ENCODE results near the gene ZNF160. TPM values are rescaled to one million over a fixed set of nuclear protein-coding genes. Genes with fewer than 3 reads are reported as not detected.
"Not testable (repeated sequence)": the region's sequence is repeated elsewhere in the genome, so short reads cannot be mapped to it uniquely, and the experiment has no call there.

Gene ZNF160
- polyA plus RNA-seq, 1 experiment: 9.0 TPM

DNA sequence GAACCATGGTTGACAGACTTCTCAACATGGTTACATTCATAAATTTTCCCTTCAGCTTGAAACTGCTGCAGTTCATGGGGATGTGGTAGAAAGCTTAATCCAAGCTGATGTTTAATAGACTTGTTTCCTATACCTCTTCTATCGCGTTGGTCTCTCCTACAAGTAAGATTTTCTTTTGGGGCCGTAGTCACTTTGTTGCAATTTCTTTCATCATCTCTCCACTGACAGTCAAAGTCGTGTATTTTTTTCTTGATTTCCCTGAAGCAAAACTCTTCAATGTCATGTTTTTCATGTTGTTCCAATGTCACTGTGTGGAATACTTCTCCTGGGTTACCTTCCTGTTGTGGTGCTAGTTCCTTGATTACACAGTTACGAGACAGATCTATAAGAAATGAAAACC lies 6.3 kb upstream of the ZNF160 start:
- DNase-seq (ENCODE audit: low read depth): no peak
- ChIA-PET POLR2A (no interaction called here), CTCF (no interaction called here)
- no peak overlapping the region for H3K4me3 ChIP-seq (ENCODE audit: low read depth, low read length)
- no peaks in the 10 kb centered on the region for H3K27me3 ChIP-seq (ENCODE audit: control insufficient read depth, insufficient read depth, low read length)
- no peaks in the 10 kb centered on the region for H3K36me3 ChIP-seq (ENCODE audit: control insufficient read depth, insufficient read depth, low read length)
- TF ChIP-seq, protein P1, sequence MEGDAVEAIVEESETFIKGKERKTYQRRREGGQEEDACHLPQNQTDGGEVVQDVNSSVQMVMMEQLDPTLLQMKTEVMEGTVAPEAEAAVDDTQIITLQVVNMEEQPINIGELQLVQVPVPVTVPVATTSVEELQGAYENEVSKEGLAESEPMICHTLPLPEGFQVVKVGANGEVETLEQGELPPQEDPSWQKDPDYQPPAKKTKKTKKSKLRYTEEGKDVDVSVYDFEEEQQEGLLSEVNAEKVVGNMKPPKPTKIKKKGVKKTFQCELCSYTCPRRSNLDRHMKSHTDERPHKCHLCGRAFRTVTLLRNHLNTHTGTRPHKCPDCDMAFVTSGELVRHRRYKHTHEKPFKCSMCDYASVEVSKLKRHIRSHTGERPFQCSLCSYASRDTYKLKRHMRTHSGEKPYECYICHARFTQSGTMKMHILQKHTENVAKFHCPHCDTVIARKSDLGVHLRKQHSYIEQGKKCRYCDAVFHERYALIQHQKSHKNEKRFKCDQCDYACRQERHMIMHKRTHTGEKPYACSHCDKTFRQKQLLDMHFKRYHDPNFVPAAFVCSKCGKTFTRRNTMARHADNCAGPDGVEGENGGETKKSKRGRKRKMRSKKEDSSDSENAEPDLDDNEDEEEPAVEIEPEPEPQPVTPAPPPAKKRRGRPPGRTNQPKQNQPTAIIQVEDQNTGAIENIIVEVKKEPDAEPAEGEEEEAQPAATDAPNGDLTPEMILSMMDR (IDR thresholded peaks at IDR 0.05; ENCODE audit: insufficient read depth, low read depth, low read length): no peak

DNA sequence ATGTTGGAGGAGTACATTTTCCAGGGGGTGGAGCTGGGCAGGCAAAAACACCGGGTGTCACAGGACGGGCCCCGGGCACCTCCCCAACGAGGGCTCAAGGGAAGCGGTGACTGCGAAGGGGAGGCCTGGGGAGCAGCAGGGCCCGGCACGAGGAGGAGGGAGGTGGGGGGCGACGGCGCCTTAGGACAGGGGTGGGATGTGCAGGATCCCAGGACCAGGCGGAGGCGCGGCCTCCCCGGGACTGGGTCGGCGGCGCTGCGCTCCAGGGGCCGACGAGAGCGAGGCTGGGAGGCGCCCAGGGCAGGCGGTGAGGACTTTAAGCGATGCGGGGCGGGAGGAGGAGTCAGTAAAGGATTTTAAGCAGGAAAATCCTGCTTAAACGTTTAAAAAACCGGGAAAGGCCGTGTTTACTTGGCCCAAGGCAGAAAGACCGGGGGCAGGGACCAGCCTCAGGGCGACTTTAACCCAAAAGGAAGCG lies 427 bp downstream of the ZNF160 start:
- CTCF ChIA-PET: no interaction called here
- TF ChIP-seq, protein P1 (IDR thresholded peaks at IDR 0.05; ENCODE audit: insufficient read depth, low read depth, low read length): no peak
- no peaks in the 10 kb centered on the region for H3K27me3 ChIP-seq (ENCODE audit: control insufficient read depth, insufficient read depth, low read length)
- POLR2A ChIA-PET: no interaction called here
- DNase-seq (ENCODE audit: low read depth): no peak
- H3K4me3 ChIP-seq (ENCODE audit: low read depth, low read length): peak overlapping the region; percentile 94
- H3K36me3 ChIP-seq (ENCODE audit: control insufficient read depth, insufficient read depth, low read length): peaks cover 6% of the 10 kb centered on the region; the same call in 1 of the 2 replicates

- Histone ChIP-seq H3K27me3 (ENCODE audit: control insufficient read depth, insufficient read depth, low read length) (no peaks in the 10 kb centered on the region), H3K36me3 (ENCODE audit: control insufficient read depth, insufficient read depth, low read length) (peaks cover 6% of the 10 kb centered on the region; the same call in 1 of the 2 replicates), H3K4me3 (ENCODE audit: low read depth, low read length) (peak overlapping the region; percentile 94)
- TF ChIP-seq, protein P1 (IDR thresholded peaks at IDR 0.05; ENCODE audit: insufficient read depth, low read depth, low read length): no peak
- CTCF ChIA-PET: no interaction called here
- DNase-seq (ENCODE audit: low read depth): no peak
- POLR2A ChIA-PET: interaction anchor here (0.6 kb wide), 1 partner anchor 500 kb away, joined by 3 read pairs; no protein-coding TSS in a partner anchor
Observed at GRCh38 chr19:53102206-53102755, 941 bp downstream of the ZNF160 start.

DNA sequence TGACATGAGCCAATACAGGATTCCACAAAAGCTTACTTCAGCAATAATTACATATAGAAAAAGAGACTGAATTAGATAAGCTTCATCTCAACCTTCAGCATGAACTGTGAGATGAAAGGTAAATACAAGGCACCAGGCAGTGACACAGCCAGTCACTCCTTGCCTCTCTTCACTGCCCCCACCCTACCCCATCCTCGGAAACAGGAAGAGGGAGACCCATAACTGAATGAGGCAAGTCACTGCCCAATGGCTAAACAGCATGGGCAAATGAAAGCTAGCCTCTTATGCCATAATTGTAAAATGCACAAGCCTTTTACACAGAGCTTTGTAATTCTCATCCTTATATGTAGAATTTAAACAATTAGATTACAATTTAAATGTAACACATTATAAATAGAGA lies 1.7 kb downstream of the ZNF160 start:
- H3K4me3 ChIP-seq (ENCODE audit: low read depth, low read length): peak overlapping the region; percentile 9; the same call in 1 of the 2 replicates
- H3K36me3 ChIP-seq (ENCODE audit: control insufficient read depth, insufficient read depth, low read length): peaks cover 6% of the 10 kb centered on the region; the same call in 1 of the 2 replicates
- CTCF ChIA-PET: no interaction called here
- no peaks in the 10 kb centered on the region for H3K27me3 ChIP-seq (ENCODE audit: control insufficient read depth, insufficient read depth, low read length)
- POLR2A ChIA-PET: interaction anchor here (0.6 kb wide), 1 partner anchor 499 kb away, joined by 3 read pairs; no protein-coding TSS in a partner anchor
- TF ChIP-seq, protein P1 (IDR thresholded peaks at IDR 0.05; ENCODE audit: insufficient read depth, low read depth, low read length): no peak
- no peak for DNase-seq (ENCODE audit: low read depth)

- H3K27me3 ChIP-seq (ENCODE audit: control insufficient read depth, insufficient read depth, low read length); H3K4me3 ChIP-seq (ENCODE audit: low read depth, low read length); H3K36me3 ChIP-seq (ENCODE audit: control insufficient read depth, insufficient read depth, low read length); DNase-seq (ENCODE audit: low read depth); POLR2A ChIA-PET: not testable (repeated sequence)
- CTCF ChIA-PET: interaction anchor here (0.6 to 1.8 kb wide), 2 partner anchors 9 to 326 kb away, joined by 4 read pairs; no protein-coding TSS in a partner anchor
Observed at GRCh38 chr19:53098570-53098969, 4.7 kb downstream of the ZNF160 start.

GRCh38 chr19:53096982-53097690 lies 6.1 kb downstream of the ZNF160 start:
- DNase-seq (ENCODE audit: low read depth); H3K4me3 ChIP-seq (ENCODE audit: low read depth, low read length); H3K27me3 ChIP-seq (ENCODE audit: control insufficient read depth, insufficient read depth, low read length); H3K36me3 ChIP-seq (ENCODE audit: control insufficient read depth, insufficient read depth, low read length): not testable (repeated sequence)
- POLR2A ChIA-PET: interaction anchor here (0.5 kb wide), 1 partner anchor 58 kb away, joined by 3 read pairs; no protein-coding TSS in a partner anchor
- CTCF ChIA-PET: interaction anchor here (1.8 kb wide), 1 partner anchor 8 kb away, joined by 4 read pairs; no protein-coding TSS in a partner anchor

GRCh38 chr19:53096579-53096978 lies 6.6 kb downstream of the ZNF160 start:
- DNase-seq (ENCODE audit: low read depth); H3K27me3 ChIP-seq (ENCODE audit: control insufficient read depth, insufficient read depth, low read length); H3K36me3 ChIP-seq (ENCODE audit: control insufficient read depth, insufficient read depth, low read length); CTCF ChIA-PET; POLR2A ChIA-PET; H3K4me3 ChIP-seq (ENCODE audit: low read depth, low read length): not testable (repeated sequence)
